ENCODE results near the gene TADA1. TPM values are rescaled to one million over a fixed set of nuclear protein-coding genes. Genes with fewer than 3 reads are reported as not detected.

TADA1 gene
- total RNA-seq, 1 experiment from 2014 or later = 15.2 TPM

- H3K27me3 ChIP-seq (replicated peaks; ENCODE audit: insufficient read depth, low read depth, low read length, poor library complexity) = peaks cover 76% of the 10 kb centered on the region
- no peak for TF ChIP-seq EZH2 (IDR thresholded peaks at IDR 0.05; ENCODE audit: borderline replicate concordance, low read depth, low read length, poor library complexity, severe bottlenecking)
- no peak for DNase-seq (ENCODE audit: low spot score)
- no TSS peak for BruUV-seq (replicated peaks)
- intact Hi-C loops (cut with micrococcal nuclease; ENCODE audit: unreplicated experiment) = no loop called here
- H3K4me1 ChIP-seq (ENCODE audit: insufficient read depth, low read length, poor library complexity, severe bottlenecking) = no peaks in the 10 kb centered on the region
- no peak overlapping the region for H3K4me3 ChIP-seq (ENCODE audit: low read depth, low read length, poor library complexity, severe bottlenecking)
- H3K36me3 ChIP-seq (ENCODE audit: insufficient read depth, low read length, poor library complexity, severe bottlenecking) = no peaks in the 10 kb centered on the region
- H3K9me3 ChIP-seq (ENCODE audit: low read depth, low read length, poor library complexity, severe bottlenecking) = no peaks in the 10 kb centered on the region
- ChIA-PET POLR2A (ENCODE audit: low non-redundant PET) (no interaction called here), CTCF (no interaction called here)
- H3K27ac ChIP-seq (ENCODE audit: low read depth, low read length, poor library complexity, severe bottlenecking) = no peak overlapping the region
Measured at GRCh38 chr1:166920561-166921475, 44.8 kb upstream of the TADA1 start.

DNA sequence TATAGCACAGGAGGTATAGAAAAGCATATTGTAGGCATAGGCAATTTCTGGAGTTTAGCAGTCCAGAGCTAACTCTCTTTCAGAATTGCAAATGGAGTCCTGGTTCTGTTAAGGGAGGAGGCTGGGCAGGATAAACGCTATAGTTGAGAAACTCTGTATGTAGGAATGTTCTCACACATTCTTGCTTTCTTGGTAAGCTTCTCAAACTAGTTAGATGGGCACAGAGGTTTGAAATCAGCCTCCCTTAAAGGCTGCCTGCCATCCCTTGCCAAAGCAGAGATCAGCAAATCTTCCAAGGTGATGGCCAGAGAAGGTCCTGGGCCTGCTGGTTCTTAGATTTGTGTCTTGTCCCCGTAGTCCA is 42.9 kb upstream of the TADA1 start:
- H3K36me3 ChIP-seq (ENCODE audit: insufficient read depth, low read length, poor library complexity, severe bottlenecking) = no peaks in the 10 kb centered on the region
- ChIA-PET CTCF (no interaction called here), POLR2A (ENCODE audit: low non-redundant PET) (no interaction called here)
- H3K9me3 ChIP-seq (ENCODE audit: low read depth, low read length, poor library complexity, severe bottlenecking) = no peaks in the 10 kb centered on the region
- no peak overlapping the region for H3K4me3 ChIP-seq (ENCODE audit: low read depth, low read length, poor library complexity, severe bottlenecking)
- H3K27me3 ChIP-seq (replicated peaks; ENCODE audit: insufficient read depth, low read depth, low read length, poor library complexity) = peaks cover 89% of the 10 kb centered on the region
- BruUV-seq (replicated peaks) = no TSS peak
- no peak overlapping the region for H3K27ac ChIP-seq (ENCODE audit: low read depth, low read length, poor library complexity, severe bottlenecking)
- TF ChIP-seq CTCF (conservative IDR thresholded peaks at IDR 0.05; ENCODE audit: low read depth, low read length) = no peak
- no peak for TF ChIP-seq EZH2 (IDR thresholded peaks at IDR 0.05; ENCODE audit: borderline replicate concordance, low read depth, low read length, poor library complexity, severe bottlenecking)
- DNase-seq (ENCODE audit: low spot score) = no peak
- intact Hi-C loops (cut with micrococcal nuclease; ENCODE audit: unreplicated experiment) = loop anchor here (2.0 to 5.0 kb wide), 2 partner anchors 58 to 138 kb away; partner anchors contain the start of gene ILDR2
- no peaks in the 10 kb centered on the region for H3K4me1 ChIP-seq (ENCODE audit: insufficient read depth, low read length, poor library complexity, severe bottlenecking)

- intact Hi-C loops (cut with micrococcal nuclease; ENCODE audit: unreplicated experiment) = loop anchor here (2.0 to 5.0 kb wide), 2 partner anchors 59 to 138 kb away; partner anchors contain the start of gene ILDR2
- TF ChIP-seq EZH2 (IDR thresholded peaks at IDR 0.05; ENCODE audit: borderline replicate concordance, low read depth, low read length, poor library complexity, severe bottlenecking) = no peak
- no peak for TF ChIP-seq CTCF (conservative IDR thresholded peaks at IDR 0.05; ENCODE audit: low read depth, low read length)
- Histone ChIP-seq H3K4me3 (ENCODE audit: low read depth, low read length, poor library complexity, severe bottlenecking) (no peak overlapping the region), H3K9me3 (ENCODE audit: low read depth, low read length, poor library complexity, severe bottlenecking) (no peaks in the 10 kb centered on the region), H3K36me3 (ENCODE audit: insufficient read depth, low read length, poor library complexity, severe bottlenecking) (no peaks in the 10 kb centered on the region), H3K27me3 (replicated peaks; ENCODE audit: insufficient read depth, low read depth, low read length, poor library complexity) (peaks cover 91% of the 10 kb centered on the region), H3K27ac (ENCODE audit: low read depth, low read length, poor library complexity, severe bottlenecking) (no peak overlapping the region), H3K4me1 (ENCODE audit: insufficient read depth, low read length, poor library complexity, severe bottlenecking) (no peaks in the 10 kb centered on the region)
- BruUV-seq (replicated peaks) = no TSS peak
- POLR2A ChIA-PET (ENCODE audit: low non-redundant PET) = no interaction called here
- DNase-seq (ENCODE audit: low spot score) = no peak
- CTCF ChIA-PET = interaction anchor here (0.6 kb wide), 1 partner anchor 290 kb away, joined by 6 read pairs; no protein-coding TSS in a partner anchor
Measured at GRCh38 chr1:166918088-166918955, 42.3 kb upstream of the TADA1 start.
